Keratinocyte (primary cell): ENCODE measurements around the gene LGALS9B. TPM values are rescaled to one million over a fixed set of nuclear protein-coding genes. Genes with fewer than 3 reads are reported as not detected.
A peak's percentile ranks its signal among the peaks of the same experiment; 100 is the strongest.
"Not testable (repeated sequence)": the region's sequence is repeated elsewhere in the genome, so short reads cannot be mapped to it uniquely, and the experiment has no call there.

Experiments
- DNase-seq: peaks from one replicate; pipeline ENCODE4 v3.0.0-alpha.2; 2011; ENCODE audit warnings: low read depth, missing footprints, low spot score
- FAIRE-seq: peaks from 2 replicates; lab custom pipeline; 2011; peaks lifted over from hg19 to GRCh38; lab: Jason Lieb, UNC
- H2AFZ ChIP-seq: 2 replicates; pipeline ENCODE4 v1.6.0; 2012; ENCODE audit warnings: low read length, control low read depth, inconsistent platforms; ENCODE audit not compliant: control insufficient read depth
- H3K27ac ChIP-seq: 2 replicates; pipeline ENCODE4 v1.5.1; 2011; ENCODE audit warnings: low read length; ENCODE audit not compliant: control insufficient read depth, insufficient read depth
- H3K27me3 ChIP-seq: 3 replicates; pipeline ENCODE4 v1.6.0; 2011; ENCODE audit warnings: low read length; ENCODE audit not compliant: control insufficient read depth, insufficient read depth; ENCODE audit errors: extremely low read depth
- H3K36me3 ChIP-seq, 2 experiments: 2 replicates in 1 of 2; 3 replicates in 1 of 2; pipeline ENCODE4 v1.5.1; 2011; ENCODE audit warnings: low read length in 2 of 2, mild to moderate bottlenecking in 1 of 2; ENCODE audit not compliant: control insufficient read depth in 2 of 2, insufficient read depth in 2 of 2; ENCODE audit errors: extremely low read depth in 1 of 2
- H3K4me1 ChIP-seq: 3 replicates; pipeline ENCODE4 v1.5.1; 2011; ENCODE audit warnings: low read length; ENCODE audit not compliant: control insufficient read depth, insufficient read depth; ENCODE audit errors: extremely low read depth
- H3K4me2 ChIP-seq: 3 replicates; pipeline ENCODE4 v1.6.0; 2011; ENCODE audit warnings: low read depth, low read length; ENCODE audit not compliant: control insufficient read depth, insufficient read depth; ENCODE audit errors: extremely low read depth
- H3K4me3 ChIP-seq, 3 experiments: fragments of 200-600 bp in 1 of 3; sonication (generic) in 1 of 3; 2 replicates in 2 of 3; 3 replicates in 1 of 3; pipeline ENCODE4 v1.5.1; 2011 to 2016; ENCODE audit warnings: low read length in 3 of 3, mild to moderate bottlenecking in 3 of 3, control low read depth in 2 of 3, inconsistent platforms in 1 of 3, low read depth in 1 of 3, mixed read lengths in 1 of 3, mixed run types in 1 of 3, moderate library complexity in 1 of 3; ENCODE audit not compliant: control insufficient read depth in 2 of 3, insufficient read depth in 2 of 3; ENCODE audit errors: extremely low read depth in 1 of 3
- H3K79me2 ChIP-seq: 2 replicates; pipeline ENCODE4 v1.6.0; 2012; ENCODE audit warnings: low read length; ENCODE audit not compliant: control insufficient read depth, insufficient read depth
- H3K9ac ChIP-seq: 3 replicates; pipeline ENCODE4 v1.6.0; 2011; ENCODE audit warnings: low read length; ENCODE audit not compliant: control insufficient read depth, insufficient read depth; ENCODE audit errors: extremely low read depth
- H3K9me1 ChIP-seq: 3 replicates; pipeline ENCODE4 v1.6.0; 2011; ENCODE audit warnings: low read length; ENCODE audit not compliant: control insufficient read depth, insufficient read depth; ENCODE audit errors: extremely low read depth
- H3K9me3 ChIP-seq: 2 replicates; pipeline ENCODE4 v1.5.1; 2012; ENCODE audit warnings: low read depth, low read length; ENCODE audit not compliant: control insufficient read depth
- H4K20me1 ChIP-seq: 3 replicates; pipeline ENCODE4 v1.6.0; 2011; ENCODE audit warnings: low read length; ENCODE audit not compliant: control insufficient read depth, insufficient read depth; ENCODE audit errors: extremely low read depth
- dilution Hi-C: fragments of 300-500 bp; cut with MboI; formaldehyde crosslinking; loops from one replicate; pipeline ENCODE4 v1.7.0; 2020; ENCODE audit warnings: low sequenced_read_pairs; ENCODE audit not compliant: extremely low pct_ligation_motif_present
- polyA plus RNA-seq, 5 experiments: library from polyadenylated mRNA; depleted of rRNA in 3 of 5; stranded (reverse) in 3 of 5; stranded (forward) in 1 of 5; unstranded in 1 of 5; fragments of >200 nt; gene quantifications; 1 replicate in 1 of 5; 2 replicates in 3 of 5; 3 replicates in 1 of 5; pipeline versions ENCODE4 v1.2.1 to v1.2.3, GENCODE V29; 2011 to 2012; ENCODE audit warnings: missing spikeins in 2 of 5, low read depth in 1 of 5, low replicate concordance in 1 of 5

Gene LGALS9B
- polyA plus RNA-seq, 1 donor (not counting 4 experiments of a cell fraction or from before 2014, with no cell fraction given) = 8.5 TPM

DNA sequence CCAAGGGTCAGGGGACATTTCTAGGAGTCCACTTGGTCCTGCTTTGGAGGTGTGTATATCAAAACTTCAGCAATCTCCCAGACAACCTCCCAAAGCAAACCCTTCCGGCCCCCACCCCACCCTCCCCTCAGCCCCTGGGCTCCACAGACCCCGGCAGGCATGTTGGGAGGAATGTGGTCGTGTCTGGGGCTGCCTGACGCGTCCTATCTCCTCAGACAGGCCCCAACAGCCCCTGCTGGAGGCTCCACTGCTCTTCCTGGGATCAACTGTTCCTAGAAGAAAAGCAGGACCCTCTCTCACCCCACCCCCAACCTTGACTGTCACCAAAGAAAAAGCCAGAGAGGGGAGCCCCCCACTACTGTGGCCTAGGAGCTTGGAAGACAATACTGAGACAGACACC, 28.1 kb upstream of the LGALS9B start:
- FAIRE-seq, H2AFZ ChIP-seq, H3K36me3 ChIP-seq, dilution Hi-C loops, H3K9me3 ChIP-seq, H3K9ac ChIP-seq, DNase-seq, H3K4me1 ChIP-seq, H3K79me2 ChIP-seq, H3K4me3 ChIP-seq, H3K4me2 ChIP-seq, H3K27me3 ChIP-seq, H3K27ac ChIP-seq, H4K20me1 ChIP-seq, H3K9me1 ChIP-seq: not testable (repeated sequence)

DNA sequence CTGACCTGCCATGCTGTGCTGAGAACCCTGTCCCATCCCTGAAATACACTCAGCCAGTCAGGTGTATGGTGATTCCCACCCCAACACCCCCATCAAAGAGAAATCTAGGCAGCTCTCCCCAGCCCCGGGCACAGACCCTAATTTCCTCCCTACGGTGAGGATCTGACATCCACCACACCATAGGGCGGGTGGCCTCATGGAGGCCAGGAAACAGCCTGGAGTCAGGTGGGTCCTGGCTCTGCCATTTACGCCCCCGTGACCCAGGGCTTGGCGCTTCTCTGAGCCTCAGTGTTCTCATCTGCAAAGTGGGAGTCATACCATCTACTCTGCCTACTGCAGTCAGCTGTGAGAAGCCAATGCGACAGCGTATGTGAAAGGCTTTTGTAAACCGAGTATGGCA, 27.4 kb upstream of the LGALS9B start:
- dilution Hi-C loops = not testable (repeated sequence)

DNA sequence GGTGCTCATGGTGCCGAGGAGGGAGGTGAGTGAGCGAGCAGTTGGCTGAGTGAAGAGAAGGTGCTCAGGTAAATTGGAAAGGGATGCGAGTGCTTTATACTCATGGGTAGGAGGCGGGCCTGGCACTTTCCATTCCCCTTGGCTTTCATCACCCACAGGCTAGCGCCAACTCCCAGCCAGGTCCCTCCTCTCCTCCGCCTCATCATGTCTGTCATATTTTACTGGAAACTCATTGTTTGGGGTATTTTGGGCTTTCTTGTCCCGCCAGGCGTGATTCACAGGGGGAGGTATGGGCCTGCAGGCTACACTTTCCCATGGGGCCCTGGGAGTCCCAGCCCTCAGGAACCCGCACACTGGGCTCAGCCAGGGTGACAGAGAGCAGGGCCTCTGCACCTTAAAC, 26.8 kb upstream of the LGALS9B start:
- H3K4me1 ChIP-seq, H3K36me3 ChIP-seq, H3K27me3 ChIP-seq, H3K9ac ChIP-seq, H3K9me3 ChIP-seq, H4K20me1 ChIP-seq, H3K4me2 ChIP-seq, H3K9me1 ChIP-seq, H2AFZ ChIP-seq, H3K27ac ChIP-seq, FAIRE-seq, H3K79me2 ChIP-seq, dilution Hi-C loops: not testable (repeated sequence)
- peak; percentile 35 for DNase-seq
- H3K4me3 ChIP-seq = peak overlapping the region in 1 of 3 experiments; percentile 22

More for the DNA sequence above, 27.4 kb upstream of the LGALS9B start:
- H3K4me3 ChIP-seq, H3K9me3 ChIP-seq, H3K9me1 ChIP-seq, H3K4me2 ChIP-seq, H4K20me1 ChIP-seq, H2AFZ ChIP-seq, FAIRE-seq, H3K27me3 ChIP-seq, H3K4me1 ChIP-seq, H3K9ac ChIP-seq, H3K36me3 ChIP-seq, H3K27ac ChIP-seq, H3K79me2 ChIP-seq, DNase-seq: not testable (repeated sequence)

DNA sequence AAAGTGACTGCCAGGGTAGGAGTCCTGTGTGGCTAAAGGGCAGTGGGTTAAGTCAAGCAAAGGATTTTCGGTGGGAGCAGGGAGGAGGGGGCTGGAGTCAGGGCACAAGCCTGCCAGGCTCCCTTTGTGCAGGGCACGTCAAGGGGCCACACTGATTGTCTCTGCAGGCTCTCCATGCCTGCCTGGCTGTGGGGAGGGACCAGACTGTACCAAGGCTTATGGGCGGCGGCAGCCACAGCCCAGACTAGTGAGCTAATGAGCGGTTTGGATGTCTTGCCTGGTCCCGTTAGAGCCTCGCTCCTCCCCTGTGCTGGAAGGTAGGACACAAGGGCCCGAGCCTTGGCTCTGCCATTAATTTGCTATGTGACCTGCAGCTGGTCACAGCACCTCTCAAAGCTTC, 25.6 kb upstream of the LGALS9B start:
- H3K36me3 ChIP-seq, H3K79me2 ChIP-seq, FAIRE-seq, H3K9ac ChIP-seq, H4K20me1 ChIP-seq, H3K27ac ChIP-seq, DNase-seq, H3K27me3 ChIP-seq, dilution Hi-C loops, H3K4me1 ChIP-seq, H3K9me3 ChIP-seq, H3K9me1 ChIP-seq, H2AFZ ChIP-seq: not testable (repeated sequence)
- Histone ChIP-seq H3K4me2 (peak overlapping the region; percentile 16), H3K4me3 (peak overlapping the region in 1 of 3 experiments; percentile 34)

DNA sequence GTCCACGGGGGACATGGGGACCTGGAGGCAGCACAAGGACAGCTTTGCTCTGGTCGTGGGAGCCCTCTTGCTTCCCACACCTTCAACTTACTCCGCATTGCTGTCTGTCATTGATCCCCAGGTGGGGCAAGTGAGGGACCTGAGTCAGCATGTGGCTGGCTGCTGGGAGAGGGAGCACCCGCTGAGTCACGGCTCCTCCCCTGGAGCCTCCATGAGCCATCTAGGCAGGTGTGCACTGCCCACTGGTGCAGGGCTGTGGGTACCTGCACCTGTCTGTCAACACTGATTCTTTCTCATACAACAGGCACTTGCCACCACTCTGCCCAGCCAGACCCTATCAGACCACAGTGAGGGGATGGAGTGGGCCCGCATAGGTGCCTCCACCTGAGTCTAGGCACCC, 24.8 kb upstream of the LGALS9B start:
- H3K9ac ChIP-seq, H3K27ac ChIP-seq, H3K9me3 ChIP-seq, H3K36me3 ChIP-seq, DNase-seq, H3K4me3 ChIP-seq, H3K79me2 ChIP-seq, H3K4me1 ChIP-seq, H3K27me3 ChIP-seq, FAIRE-seq, H2AFZ ChIP-seq, H3K9me1 ChIP-seq, dilution Hi-C loops, H3K4me2 ChIP-seq, H4K20me1 ChIP-seq: not testable (repeated sequence)
